Measurements from ENCODE around the gene PROSER3.

The PROSER3 gene

GRCh38 chr19:35759697-35760096, 1.7 kb downstream of the PROSER3 start:
- no peak overlapping the region for H3K4me3 ChIP-seq (ENCODE audit: control insufficient read depth in 1 of 7, extremely low read depth in 1 of 7, insufficient read depth in 4 of 7, low read depth in 2 of 7, low read length in 6 of 7)
- POLR2A ChIA-PET = no interaction called here
- CTCF ChIA-PET = interaction anchor here (0.8 kb wide), 1 partner anchor 67 kb away, joined by 3 read pairs; no protein-coding TSS in a partner anchor

GRCh38 chr19:35760711-35761349, 2.9 kb downstream of the PROSER3 start:
- Histone ChIP-seq H3K4me3 (ENCODE audit: control insufficient read depth in 1 of 7, extremely low read depth in 1 of 7, insufficient read depth in 4 of 7, low read depth in 2 of 7, low read length in 6 of 7) (no peak overlapping the region), H3K27me3 (replicated peaks in 2 of 5; ENCODE audit: control insufficient read depth in 4 of 5, insufficient read depth in 5 of 5, low read length in 4 of 5) (peaks cover 0 to 16% (median 0%) of the 10 kb centered on the region in 5 experiments), H3K4me1 (ENCODE audit: control extremely low read depth in 1 of 4, control insufficient read depth in 4 of 4, insufficient read depth in 4 of 4, low read length in 3 of 4) (peaks cover 2 to 26% (median 23%) of the 10 kb centered on the region in 4 experiments), H3K27ac (ENCODE audit: insufficient read depth in 1 of 2, low read depth in 1 of 2, low read length in 2 of 2, poor library complexity in 1 of 2, severe bottlenecking in 2 of 2) (no peak overlapping the region), H3K9me3 (ENCODE audit: control extremely low read depth in 1 of 5, control insufficient read depth in 4 of 5, insufficient read depth in 2 of 5, low read depth in 1 of 5, low read length in 4 of 5) (peaks cover 0 to 1% (median 0%) of the 10 kb centered on the region in 5 experiments), H3K36me3 (ENCODE audit: control insufficient read depth in 4 of 4, insufficient read depth in 4 of 4, low read length in 3 of 4) (peaks cover 0 to 30% (median 21%) of the 10 kb centered on the region in 4 experiments)
- WGBS (ENCODE audit: insufficient coverage) = 96% methylated on average over 4 of the region's 4 CpGs
- ChIA-PET POLR2A (no interaction called here), CTCF (interaction anchor here (0.6 to 1.0 kb wide), 2 partner anchors 59 to 145 kb away, joined by 3 read pairs; no protein-coding TSS in a partner anchor)
- DNase-seq = no peak

More at GRCh38 chr19:35759697-35760096, 1.7 kb downstream of the PROSER3 start:
- Histone ChIP-seq H3K27ac (ENCODE audit: insufficient read depth in 1 of 2, low read depth in 1 of 2, low read length in 2 of 2, poor library complexity in 1 of 2, severe bottlenecking in 2 of 2) (no peak overlapping the region), H3K9me3 (ENCODE audit: control extremely low read depth in 1 of 5, control insufficient read depth in 4 of 5, insufficient read depth in 2 of 5, low read depth in 1 of 5, low read length in 4 of 5) (peaks cover 0 to 1% (median 0%) of the 10 kb centered on the region in 5 experiments), H3K27me3 (replicated peaks in 2 of 5; ENCODE audit: control insufficient read depth in 4 of 5, insufficient read depth in 5 of 5, low read length in 4 of 5) (peaks cover 0 to 27% (median 0%) of the 10 kb centered on the region in 5 experiments), H3K4me1 (ENCODE audit: control extremely low read depth in 1 of 4, control insufficient read depth in 4 of 4, insufficient read depth in 4 of 4, low read length in 3 of 4) (peaks cover 2 to 35% (median 27%) of the 10 kb centered on the region in 4 experiments), H3K36me3 (ENCODE audit: control insufficient read depth in 4 of 4, insufficient read depth in 4 of 4, low read length in 3 of 4) (peaks cover 0 to 22% (median 15%) of the 10 kb centered on the region in 4 experiments)
- DNase-seq = no peak
- WGBS (ENCODE audit: insufficient coverage) = 100% methylated on average over 2 of the region's 2 CpGs

GRCh38 chr19:35764432-35765315, 6.7 kb downstream of the PROSER3 start:
- H3K36me3 ChIP-seq (ENCODE audit: control insufficient read depth in 4 of 4, insufficient read depth in 4 of 4, low read length in 3 of 4) = peaks cover 0 to 43% (median 27%) of the 10 kb centered on the region in 4 experiments
- ChIA-PET CTCF (no interaction called here), POLR2A (no interaction called here)
- no peak for DNase-seq
- peaks cover 0 to 5% (median under 1%) of the 10 kb centered on the region in 4 experiments for H3K4me1 ChIP-seq (ENCODE audit: control extremely low read depth in 1 of 4, control insufficient read depth in 4 of 4, insufficient read depth in 4 of 4, low read length in 3 of 4)
- WGBS (ENCODE audit: insufficient coverage) = 99% methylated on average over 13 of the region's 17 CpGs
- no peak overlapping the region for H3K27ac ChIP-seq (ENCODE audit: insufficient read depth in 1 of 2, low read depth in 1 of 2, low read length in 2 of 2, poor library complexity in 1 of 2, severe bottlenecking in 2 of 2)
- no peaks in the 10 kb centered on the region for H3K27me3 ChIP-seq (replicated peaks in 2 of 5; ENCODE audit: control insufficient read depth in 4 of 5, insufficient read depth in 5 of 5, low read length in 4 of 5)
- H3K9me3 ChIP-seq (ENCODE audit: control extremely low read depth in 1 of 5, control insufficient read depth in 4 of 5, insufficient read depth in 2 of 5, low read depth in 1 of 5, low read length in 4 of 5) = peaks cover 0 to 1% (median 0%) of the 10 kb centered on the region in 5 experiments
- no peak overlapping the region for H3K4me3 ChIP-seq (ENCODE audit: control insufficient read depth in 1 of 7, extremely low read depth in 1 of 7, insufficient read depth in 4 of 7, low read depth in 2 of 7, low read length in 6 of 7)

- Histone ChIP-seq H3K9me3 (ENCODE audit: control extremely low read depth in 1 of 5, control insufficient read depth in 4 of 5, insufficient read depth in 2 of 5, low read depth in 1 of 5, low read length in 4 of 5) (no peaks in the 10 kb centered on the region), H3K4me1 (ENCODE audit: control extremely low read depth in 1 of 4, control insufficient read depth in 4 of 4, insufficient read depth in 4 of 4, low read length in 3 of 4) (peaks cover 0 to 5% (median under 1%) of the 10 kb centered on the region in 4 experiments), H3K36me3 (ENCODE audit: control insufficient read depth in 4 of 4, insufficient read depth in 4 of 4, low read length in 3 of 4) (peaks cover 0 to 36% (median 24%) of the 10 kb centered on the region in 4 experiments), H3K27ac (ENCODE audit: insufficient read depth in 1 of 2, low read depth in 1 of 2, low read length in 2 of 2, poor library complexity in 1 of 2, severe bottlenecking in 2 of 2) (no peak overlapping the region), H3K27me3 (replicated peaks in 2 of 5; ENCODE audit: control insufficient read depth in 4 of 5, insufficient read depth in 5 of 5, low read length in 4 of 5) (no peaks in the 10 kb centered on the region), H3K4me3 (ENCODE audit: control insufficient read depth in 1 of 7, extremely low read depth in 1 of 7, insufficient read depth in 4 of 7, low read depth in 2 of 7, low read length in 6 of 7) (no peak overlapping the region)
- WGBS (ENCODE audit: insufficient coverage) = 100% methylated on average over 7 of the region's 11 CpGs
- DNase-seq = no peak
- ChIA-PET POLR2A (no interaction called here), CTCF (interaction anchor here (1.5 kb wide), 1 partner anchor 54 kb away, joined by 3 read pairs; no protein-coding TSS in a partner anchor)
Measured at GRCh38 chr19:35766571-35767104, 8.7 kb downstream of the PROSER3 start.

- DNase-seq = no peak
- 90% methylated on average over 32 of the region's 34 CpGs for WGBS (ENCODE audit: insufficient coverage)
- peaks cover 0 to 5% (median under 1%) of the 10 kb centered on the region in 4 experiments for H3K4me1 ChIP-seq (ENCODE audit: control extremely low read depth in 1 of 4, control insufficient read depth in 4 of 4, insufficient read depth in 4 of 4, low read length in 3 of 4)
- no peaks in the 10 kb centered on the region for H3K9me3 ChIP-seq (ENCODE audit: control extremely low read depth in 1 of 5, control insufficient read depth in 4 of 5, insufficient read depth in 2 of 5, low read depth in 1 of 5, low read length in 4 of 5)
- ChIA-PET CTCF (interaction anchor here (1.5 kb wide), 1 partner anchor 53 kb away, joined by 3 read pairs; no protein-coding TSS in a partner anchor), POLR2A (no interaction called here)
- peaks cover 0 to 29% (median 18%) of the 10 kb centered on the region in 4 experiments for H3K36me3 ChIP-seq (ENCODE audit: control insufficient read depth in 4 of 4, insufficient read depth in 4 of 4, low read length in 3 of 4)
- H3K27ac ChIP-seq (ENCODE audit: insufficient read depth in 1 of 2, low read depth in 1 of 2, low read length in 2 of 2, poor library complexity in 1 of 2, severe bottlenecking in 2 of 2) = no peak overlapping the region
- H3K4me3 ChIP-seq (ENCODE audit: control insufficient read depth in 1 of 7, extremely low read depth in 1 of 7, insufficient read depth in 4 of 7, low read depth in 2 of 7, low read length in 6 of 7) = no peak overlapping the region
- no peaks in the 10 kb centered on the region for H3K27me3 ChIP-seq (replicated peaks in 2 of 5; ENCODE audit: control insufficient read depth in 4 of 5, insufficient read depth in 5 of 5, low read length in 4 of 5)
Measured at GRCh38 chr19:35767288-35768081, 9.5 kb downstream of the PROSER3 start.

GRCh38 chr19:35768082-35768421, 10.1 kb downstream of the PROSER3 start:
- ChIA-PET CTCF (no interaction called here), POLR2A (no interaction called here)
- H3K4me3 ChIP-seq (ENCODE audit: control insufficient read depth in 1 of 7, extremely low read depth in 1 of 7, insufficient read depth in 4 of 7, low read depth in 2 of 7, low read length in 6 of 7) = no peak overlapping the region
- DNase-seq = no peak
- H3K9me3 ChIP-seq (ENCODE audit: control extremely low read depth in 1 of 5, control insufficient read depth in 4 of 5, insufficient read depth in 2 of 5, low read depth in 1 of 5, low read length in 4 of 5) = no peaks in the 10 kb centered on the region
- peaks cover 0 to 5% (median under 1%) of the 10 kb centered on the region in 4 experiments for H3K4me1 ChIP-seq (ENCODE audit: control extremely low read depth in 1 of 4, control insufficient read depth in 4 of 4, insufficient read depth in 4 of 4, low read length in 3 of 4)
- H3K36me3 ChIP-seq (ENCODE audit: control insufficient read depth in 4 of 4, insufficient read depth in 4 of 4, low read length in 3 of 4) = peaks cover 0 to 29% (median 18%) of the 10 kb centered on the region in 4 experiments
- H3K27ac ChIP-seq (ENCODE audit: insufficient read depth in 1 of 2, low read depth in 1 of 2, low read length in 2 of 2, poor library complexity in 1 of 2, severe bottlenecking in 2 of 2) = no peak overlapping the region
- 95% methylated on average over 13 of the region's 15 CpGs for WGBS (ENCODE audit: insufficient coverage)
- H3K27me3 ChIP-seq (replicated peaks in 2 of 5; ENCODE audit: control insufficient read depth in 4 of 5, insufficient read depth in 5 of 5, low read length in 4 of 5) = no peaks in the 10 kb centered on the region
